Cardiac muscle cell (in vitro differentiated cells and primary cell): Measurements from ENCODE around the gene ARHGAP15. TPM values are rescaled to one million over a fixed set of nuclear protein-coding genes. Genes with fewer than 3 reads are reported as not detected.

Experiments used
- DNase-seq, 2 donors: peaks; one replicate each; pipeline versions ENCODE4 v3.0.0 to v3.0.0-alpha.2; 2010 to 2017; ENCODE audit warnings: low read depth in 1 of 2, low spot score in 1 of 2
- H3K27ac ChIP-seq: fragments of 200-600 bp; sonication (generic); 2 replicates; pipeline ENCODE4 v1.5.1; 2016
- H3K27me3 ChIP-seq: fragments of 200-600 bp; sonication (generic); 2 replicates; pipeline ENCODE4 v1.6.0; 2016; ENCODE audit warnings: control low read depth
- H3K36me3 ChIP-seq: fragments of 200-600 bp; sonication (generic); 2 replicates; pipeline ENCODE4 v1.5.1; 2016; ENCODE audit warnings: control low read depth
- H3K4me1 ChIP-seq: fragments of 200-600 bp; sonication (generic); 2 replicates; pipeline ENCODE4 v1.8.1; 2017; ENCODE audit warnings: low read depth, mild to moderate bottlenecking, mixed run types
- H3K4me3 ChIP-seq: fragments of 200-600 bp; sonication (generic); 2 replicates; pipeline ENCODE4 v1.5.1; 2016; ENCODE audit warnings: mild to moderate bottlenecking
- H3K9me3 ChIP-seq: fragments of 200-600 bp; sonication (generic); 2 replicates; pipeline ENCODE4 v1.5.1; 2017; ENCODE audit warnings: low read depth, mild to moderate bottlenecking, control low read depth
- polyA plus RNA-seq: library from polyadenylated mRNA; unstranded; fragments of >200 nt; fragmentation: Nextera tagmentation; extraction: Ambion mirVana; gene quantifications from 2 replicates; pipeline ENCODE4 v1.2.1, GENCODE V29; 2016
- total RNA-seq: library from RNA; depleted of rRNA; stranded (reverse); fragments of >200 nt; gene quantifications from 2 replicates; pipeline ENCODE4 v1.2.3, GENCODE V29; 2016
- TF ChIP-seq, protein P1 (sequence below): IDR thresholded peaks from 2 replicates; pipeline ENCODE4 v1.5.1; 2012; ENCODE audit warnings: low read depth, mild to moderate bottlenecking, low read length

ARHGAP15 gene
- total and polyA plus RNA-seq, 2 experiments from 2014 or later = not detected

DNA sequence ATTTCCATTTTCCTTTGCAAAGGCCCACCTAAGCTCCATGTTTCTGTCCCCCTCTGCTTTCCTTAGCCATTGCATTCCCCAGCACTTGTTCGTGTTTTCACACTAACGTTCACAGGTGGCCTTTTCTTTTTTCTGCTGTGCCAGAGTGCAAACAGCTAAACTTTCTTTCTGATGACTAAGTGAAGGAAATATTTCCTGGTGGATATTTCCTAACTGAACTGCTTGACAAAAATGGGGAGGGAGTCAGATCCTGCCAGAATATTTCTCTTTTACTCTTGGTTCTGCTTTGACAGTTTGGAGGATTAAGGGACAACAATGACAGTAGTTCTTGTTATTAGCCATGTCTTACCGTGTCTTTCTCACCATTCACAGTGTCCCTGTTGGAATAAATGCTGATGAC, 344.0 kb downstream of the ARHGAP15 start:
- no peak overlapping the region for H3K4me3 ChIP-seq
- no peak overlapping the region for H3K27ac ChIP-seq
- H3K27me3 ChIP-seq = no peaks in the 10 kb centered on the region
- TF ChIP-seq, protein P1, sequence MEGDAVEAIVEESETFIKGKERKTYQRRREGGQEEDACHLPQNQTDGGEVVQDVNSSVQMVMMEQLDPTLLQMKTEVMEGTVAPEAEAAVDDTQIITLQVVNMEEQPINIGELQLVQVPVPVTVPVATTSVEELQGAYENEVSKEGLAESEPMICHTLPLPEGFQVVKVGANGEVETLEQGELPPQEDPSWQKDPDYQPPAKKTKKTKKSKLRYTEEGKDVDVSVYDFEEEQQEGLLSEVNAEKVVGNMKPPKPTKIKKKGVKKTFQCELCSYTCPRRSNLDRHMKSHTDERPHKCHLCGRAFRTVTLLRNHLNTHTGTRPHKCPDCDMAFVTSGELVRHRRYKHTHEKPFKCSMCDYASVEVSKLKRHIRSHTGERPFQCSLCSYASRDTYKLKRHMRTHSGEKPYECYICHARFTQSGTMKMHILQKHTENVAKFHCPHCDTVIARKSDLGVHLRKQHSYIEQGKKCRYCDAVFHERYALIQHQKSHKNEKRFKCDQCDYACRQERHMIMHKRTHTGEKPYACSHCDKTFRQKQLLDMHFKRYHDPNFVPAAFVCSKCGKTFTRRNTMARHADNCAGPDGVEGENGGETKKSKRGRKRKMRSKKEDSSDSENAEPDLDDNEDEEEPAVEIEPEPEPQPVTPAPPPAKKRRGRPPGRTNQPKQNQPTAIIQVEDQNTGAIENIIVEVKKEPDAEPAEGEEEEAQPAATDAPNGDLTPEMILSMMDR = no peak
- H3K9me3 ChIP-seq = no peaks in the 10 kb centered on the region
- H3K4me1 ChIP-seq = no peaks in the 10 kb centered on the region
- no peaks in the 10 kb centered on the region for H3K36me3 ChIP-seq
- DNase-seq = peak in 1 of 2 donors; percentile 69

DNA sequence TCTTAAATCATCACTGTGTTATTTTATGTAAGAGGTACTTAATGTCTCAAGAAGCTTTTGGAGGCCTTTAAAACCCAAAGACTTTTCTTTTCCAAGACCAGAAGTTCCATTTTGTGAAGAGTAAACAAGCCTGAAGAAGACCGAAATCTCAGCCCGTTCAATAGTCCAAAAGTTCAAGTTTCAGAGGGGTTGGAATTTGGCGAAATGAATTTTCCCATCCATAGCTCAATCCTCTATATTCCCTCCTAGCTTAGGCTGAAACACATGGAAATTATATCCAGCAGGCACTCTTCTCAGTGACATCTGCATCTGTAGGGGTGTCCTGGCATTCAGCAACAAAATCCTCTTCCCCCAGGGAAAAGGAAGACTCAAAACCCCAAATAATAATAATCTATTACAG, 344.6 kb downstream of the ARHGAP15 start:
- Histone ChIP-seq H3K27me3 (no peaks in the 10 kb centered on the region), H3K27ac (no peak overlapping the region), H3K36me3 (no peaks in the 10 kb centered on the region), H3K4me3 (no peak overlapping the region), H3K9me3 (no peaks in the 10 kb centered on the region), H3K4me1 (no peaks in the 10 kb centered on the region)
- TF ChIP-seq, protein P1 = no peak
- DNase-seq = no peak

GRCh38 chr2:143474586-143474985, 345.4 kb downstream of the ARHGAP15 start:
- H3K27me3 ChIP-seq = no peaks in the 10 kb centered on the region
- no peak for DNase-seq
- no peaks in the 10 kb centered on the region for H3K36me3 ChIP-seq
- H3K27ac ChIP-seq = no peak overlapping the region
- TF ChIP-seq, protein P1 = no peak
- H3K4me1 ChIP-seq = no peaks in the 10 kb centered on the region
- no peak overlapping the region for H3K4me3 ChIP-seq
- H3K9me3 ChIP-seq = no peaks in the 10 kb centered on the region

GRCh38 chr2:143475041-143475776, 346.0 kb downstream of the ARHGAP15 start:
- Histone ChIP-seq H3K27me3 (no peaks in the 10 kb centered on the region), H3K36me3 (no peaks in the 10 kb centered on the region), H3K4me3 (no peak overlapping the region), H3K27ac (no peak overlapping the region), H3K4me1 (no peaks in the 10 kb centered on the region), H3K9me3 (no peaks in the 10 kb centered on the region)
- peak in 1 of 2 donors; percentile 31 for DNase-seq
- TF ChIP-seq, protein P1 = no peak

DNA sequence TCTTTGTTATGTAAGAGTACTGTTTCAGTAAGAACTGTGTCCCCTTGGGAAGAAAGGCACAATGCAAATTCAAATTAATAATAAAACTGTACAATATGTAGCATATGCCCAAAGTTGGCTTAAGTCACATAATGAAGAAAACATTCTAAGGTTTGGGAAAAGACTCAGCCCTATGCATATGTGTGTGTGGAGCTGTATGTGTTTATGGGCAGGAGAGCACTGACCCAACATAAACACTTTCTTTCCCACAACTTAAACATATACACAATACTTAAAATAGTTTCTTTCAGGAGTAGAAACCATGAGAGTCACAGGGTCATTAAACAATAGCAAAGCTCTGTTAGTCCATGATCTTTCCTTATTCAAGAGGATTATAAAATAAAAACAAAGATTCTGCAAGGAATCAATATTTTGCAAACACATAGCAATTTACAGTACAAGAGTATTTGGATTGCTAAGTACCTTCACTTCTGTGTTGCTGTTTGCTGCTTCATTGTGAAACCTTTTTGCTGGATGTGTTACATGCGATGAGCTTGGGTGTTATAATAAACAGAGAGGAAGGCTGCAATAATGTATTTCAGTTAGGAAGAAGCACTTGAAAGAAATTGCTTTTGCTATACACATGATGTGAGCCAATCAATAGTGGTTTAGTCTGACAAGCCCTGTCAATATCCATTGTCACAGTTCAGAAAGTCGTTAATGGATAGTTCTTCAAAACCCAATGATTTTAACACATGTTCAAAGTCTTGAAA, 347.3 kb downstream of the ARHGAP15 start:
- H3K4me1 ChIP-seq = no peaks in the 10 kb centered on the region
- no peaks in the 10 kb centered on the region for H3K36me3 ChIP-seq
- TF ChIP-seq, protein P1 = no peak
- no peaks in the 10 kb centered on the region for H3K27me3 ChIP-seq
- DNase-seq = no peak
- H3K4me3 ChIP-seq = no peak overlapping the region
- no peak overlapping the region for H3K27ac ChIP-seq
- H3K9me3 ChIP-seq = no peaks in the 10 kb centered on the region
